H1 (cell line): ENCODE results near the gene WDFY4. TPM values are rescaled to one million over a fixed set of nuclear protein-coding genes. Genes with fewer than 3 reads are reported as not detected.

Source experiments
- CTCF ChIA-PET: fragments of 300-600 bp; sonication (Branson Sonifier 250); formaldehyde crosslinking; loops from one replicate; lab custom pipeline; 2021; ENCODE audit not compliant: partially characterized antibody; lab: Charles Lee
- POLR2A ChIA-PET: fragments of 300-600 bp; sonication (Branson Sonifier 250); formaldehyde crosslinking; loops from one replicate; lab custom pipeline; 2021; ENCODE audit warnings: inconsistent platforms; ENCODE audit not compliant: partially characterized antibody; lab: Charles Lee
- DNase-seq, 2 experiments: peaks; one replicate each; pipeline versions ENCODE4 v3.0.0 to v3.0.0-alpha.2; 2010 to 2022; ENCODE audit warnings: low spot score in 2 of 2, low read depth in 1 of 2, mixed read lengths in 1 of 2
- FAIRE-seq: peaks from 2 replicates; lab custom pipeline; 2011; peaks lifted over from hg19 to GRCh38; lab: Jason Lieb, UNC
- H2AFZ ChIP-seq: 2 replicates; pipeline ENCODE4 v1.8.1; 2012; ENCODE audit warnings: low read length, inconsistent platforms
- H2AK5ac ChIP-seq: 2 replicates; pipeline ENCODE4 v1.6.1; 2013; ENCODE audit warnings: low read depth, low read length
- H2BK120ac ChIP-seq: replicated peaks from 2 replicates; pipeline ENCODE3; 2013; ENCODE audit warnings: low read depth, low read length, inconsistent platforms
- H2BK12ac ChIP-seq: 2 replicates; pipeline ENCODE4 v1.6.1; 2013; ENCODE audit warnings: low read depth, low read length
- H2BK15ac ChIP-seq: 2 replicates; pipeline ENCODE4 v1.6.1; 2013; ENCODE audit warnings: low read length
- H2BK20ac ChIP-seq: 2 replicates; pipeline ENCODE4 v1.6.1; 2013; ENCODE audit warnings: low read length
- H2BK5ac ChIP-seq: 2 replicates; pipeline ENCODE4 v1.6.1; 2013; ENCODE audit warnings: low read depth, low read length
- H3K14ac ChIP-seq: 2 replicates; pipeline ENCODE4 v1.6.1; 2013; ENCODE audit warnings: inconsistent platforms; ENCODE audit not compliant: insufficient read length
- H3K18ac ChIP-seq: 2 replicates; pipeline ENCODE4 v1.6.1; 2013; ENCODE audit warnings: low read length; ENCODE audit errors: extremely low read depth
- H3K23ac ChIP-seq: 2 replicates; pipeline ENCODE4 v1.6.1; 2013; ENCODE audit warnings: inconsistent platforms; ENCODE audit not compliant: insufficient read length
- H3K23me2 ChIP-seq: 2 replicates; pipeline ENCODE4 v1.6.1; 2013; ENCODE audit warnings: low read depth, low read length
- H3K27ac ChIP-seq: 2 replicates; pipeline ENCODE4 v1.6.1; 2011; ENCODE audit warnings: low read depth, low read length, inconsistent platforms
- H3K27me3 ChIP-seq, 4 experiments: replicated peaks in 1 of 4; 1 replicate in 1 of 4; 2 replicates in 3 of 4; pipeline versions ENCODE4 v1.6.1 to v1.8.1; 2011 to 2013; ENCODE audit warnings: low read length in 3 of 4, mild to moderate bottlenecking in 3 of 4, inconsistent platforms in 2 of 4, mixed read lengths in 2 of 4, moderate library complexity in 1 of 4; ENCODE audit not compliant: control insufficient read depth in 3 of 4, insufficient read depth in 3 of 4; ENCODE audit errors: extremely low read depth in 1 of 4
- H3K36me3 ChIP-seq, 4 experiments: 2 replicates each; pipeline versions ENCODE4 v1.6.1 to v1.8.1; 2011 to 2013; ENCODE audit warnings: mild to moderate bottlenecking in 4 of 4, low read length in 3 of 4, moderate library complexity in 2 of 4, control low read depth in 1 of 4, inconsistent platforms in 1 of 4; ENCODE audit not compliant: insufficient read depth in 4 of 4, control insufficient read depth in 2 of 4
- H3K4ac ChIP-seq: replicated peaks from 2 replicates; pipeline ENCODE3; 2013; ENCODE audit warnings: low read length, low read depth, mixed read lengths, inconsistent platforms; ENCODE audit not compliant: insufficient read length
- H3K4me1 ChIP-seq, 4 experiments: replicated peaks in 1 of 4; 1 replicate in 1 of 4; 2 replicates in 3 of 4; pipeline versions ENCODE4 v1.6.1 to v1.8.1; 2011 to 2013; ENCODE audit warnings: low read length in 3 of 4, inconsistent platforms in 2 of 4, mixed read lengths in 1 of 4; ENCODE audit not compliant: insufficient read depth in 4 of 4, control insufficient read depth in 3 of 4
- H3K4me2 ChIP-seq, 2 experiments: 2 replicates each; pipeline versions ENCODE4 v1.6.1 to v1.8.1; 2011 to 2013; ENCODE audit warnings: low read depth in 2 of 2, low read length in 2 of 2, control low read depth in 1 of 2, inconsistent platforms in 1 of 2, mild to moderate bottlenecking in 1 of 2; ENCODE audit not compliant: insufficient read depth in 1 of 2
- H3K4me3 ChIP-seq, 4 experiments: fragments of 200-600, 300-600 bp in 1 of 4; sonication (generic), shearing (Covaris generic), sonication (Bioruptor Twin) in 1 of 4; 2 replicates each; pipeline versions ENCODE4 v1.5.1 to v1.8.1; 2011 to 2016; ENCODE audit warnings: low read length in 4 of 4, low read depth in 3 of 4, control low read depth in 2 of 4, inconsistent platforms in 2 of 4, mild to moderate bottlenecking in 2 of 4, mixed read lengths in 1 of 4, moderate library complexity in 1 of 4; ENCODE audit not compliant: insufficient read depth in 2 of 4; ENCODE audit errors: extremely low read depth in 1 of 4
- H3K56ac ChIP-seq: replicated peaks from 2 replicates; pipeline ENCODE3; 2013; ENCODE audit warnings: low read depth, mild to moderate bottlenecking, mixed read lengths, low read length, inconsistent platforms; ENCODE audit not compliant: insufficient read length
- H3K79me1 ChIP-seq: 2 replicates; pipeline ENCODE4 v1.6.1; 2013; ENCODE audit warnings: low read depth, low read length, control low read depth
- H3K79me2 ChIP-seq, 2 experiments: 2 replicates each; pipeline versions ENCODE4 v1.6.1 to v1.8.1; 2012 to 2013; ENCODE audit warnings: low read length in 2 of 2, mild to moderate bottlenecking in 2 of 2, inconsistent platforms in 1 of 2; ENCODE audit not compliant: insufficient read depth in 2 of 2, control insufficient read depth in 1 of 2
- H3K9ac ChIP-seq, 4 experiments: replicated peaks in 1 of 4; 1 replicate in 1 of 4; 2 replicates in 3 of 4; pipeline versions ENCODE4 v1.6.1 to v1.8.1; 2011 to 2013; ENCODE audit warnings: low read depth in 3 of 4, low read length in 3 of 4, control low read depth in 2 of 4, mild to moderate bottlenecking in 2 of 4, moderate library complexity in 2 of 4, inconsistent platforms in 1 of 4; ENCODE audit errors: extremely low read depth in 1 of 4
- H3K9me3 ChIP-seq, 2 experiments: 2 replicates each; pipeline versions ENCODE4 v1.6.1 to v1.8.1; 2012 to 2013; ENCODE audit warnings: mild to moderate bottlenecking in 2 of 2, moderate library complexity in 2 of 2, control low read depth in 1 of 2, inconsistent platforms in 1 of 2, low read depth in 1 of 2, low read length in 1 of 2, mixed read lengths in 1 of 2; ENCODE audit not compliant: insufficient read depth in 2 of 2
- H4K20me1 ChIP-seq, 2 experiments: replicated peaks in 1 of 2; 2 replicates each; pipeline versions ENCODE3 to v1.8.1; 2011 to 2013; ENCODE audit warnings: inconsistent platforms in 2 of 2, low read length in 2 of 2, mild to moderate bottlenecking in 1 of 2; ENCODE audit not compliant: insufficient read depth in 2 of 2, control insufficient read depth in 1 of 2
- H4K5ac ChIP-seq: 2 replicates; pipeline ENCODE4 v1.6.1; 2013; ENCODE audit warnings: low read length, low read depth, mixed read lengths, inconsistent platforms; ENCODE audit not compliant: insufficient read length
- H4K8ac ChIP-seq: 2 replicates; pipeline ENCODE4 v1.8.0; 2013; ENCODE audit warnings: mild to moderate bottlenecking, moderate library complexity, low read length, inconsistent platforms; ENCODE audit not compliant: insufficient read depth; ENCODE audit errors: extremely low read depth
- H4K91ac ChIP-seq: replicated peaks from 2 replicates; pipeline ENCODE3; 2013; ENCODE audit warnings: low read length, mixed read lengths, inconsistent platforms; ENCODE audit not compliant: insufficient read length
- BRCA1 ChIP-seq: IDR thresholded peaks from 2 replicates; pipeline ENCODE4 v1.6.1; 2012; ENCODE audit warnings: low read depth, low read length, improper control_type of control experiment
- CBX5 ChIP-seq: fragments of 300-800, 300-1000 bp; sonication (generic); IDR thresholded peaks from 2 replicates; pipeline ENCODE4 v1.7.1; 2016; ENCODE audit warnings: antibody characterized with exemption, low read length, low read depth
- CTBP2 ChIP-seq: IDR thresholded peaks from 2 replicates; pipeline ENCODE4 v1.7.0; 2011; ENCODE audit warnings: borderline replicate concordance, mild to moderate bottlenecking, moderate library complexity, mixed read lengths, low read length; ENCODE audit not compliant: insufficient read depth, insufficient read length
- CTCF ChIP-seq, 3 experiments: IDR thresholded peaks; 1 replicate in 2 of 3; 2 replicates in 1 of 3; pipeline versions ENCODE4 v1.5.1 to v1.6.1; 2011; ENCODE audit warnings: low read length in 3 of 3, mild to moderate bottlenecking in 3 of 3, inconsistent platforms in 2 of 3, low read depth in 1 of 3, moderate library complexity in 1 of 3; ENCODE audit not compliant: insufficient read depth in 1 of 3; ENCODE audit errors: control extremely low read depth in 1 of 3
- GTF2F1 ChIP-seq: IDR thresholded peaks from 2 replicates; pipeline ENCODE4 v1.6.1; 2012; ENCODE audit warnings: low read depth, low read length, improper control_type of control experiment, borderline replicate concordance
- JUND ChIP-seq: IDR thresholded peaks from 2 replicates; pipeline ENCODE4 v1.6.1; 2011; ENCODE audit warnings: mild to moderate bottlenecking, improper control_type of control experiment, low read length
- NANOG ChIP-seq: IDR thresholded peaks from 2 replicates; pipeline ENCODE4 v1.6.1; 2011; ENCODE audit warnings: low read length, low read depth, mild to moderate bottlenecking, inconsistent platforms; ENCODE audit not compliant: insufficient read depth, poor library complexity, severe bottlenecking
- POLR2A ChIP-seq, 2 experiments: IDR thresholded peaks; 1 replicate in 1 of 2; 2 replicates in 1 of 2; pipeline ENCODE4 v1.6.1; 2011; ENCODE audit warnings: low read depth in 2 of 2, low read length in 2 of 2, mild to moderate bottlenecking in 2 of 2; ENCODE audit errors: control extremely low read depth in 1 of 2
- RAD21 ChIP-seq, 2 experiments: IDR thresholded peaks in 1 of 2; conservative IDR thresholded peaks in 1 of 2; 2 replicates each; pipeline ENCODE4 v1.6.1; 2011; ENCODE audit warnings: low read depth in 2 of 2, low read length in 2 of 2, improper control_type of control experiment in 1 of 2, inconsistent platforms in 1 of 2, mild to moderate bottlenecking in 1 of 2, moderate library complexity in 1 of 2
- RBBP5 ChIP-seq: IDR thresholded peaks from 2 replicates; pipeline ENCODE4 v1.7.1; 2012; ENCODE audit warnings: low read depth, mild to moderate bottlenecking, inconsistent platforms, low read length, moderate library complexity, borderline replicate concordance
- SP4 ChIP-seq: IDR thresholded peaks from 2 replicates; pipeline ENCODE4 v1.6.1; 2012; ENCODE audit warnings: low read length, inconsistent platforms
- WGBS, 2 experiments: shearing (Covaris generic) in 1 of 2; methylation state at CpG; one replicate each; pipeline versions ENCODE4 v1.1.6 to v1.1.7; 2013 to 2015; ENCODE audit warnings: low lambda C conversion rate in 2 of 2, mixed read lengths in 2 of 2, inconsistent platforms in 1 of 2, low coverage in 1 of 2, missing lambda C conversion rate in 1 of 2; ENCODE audit not compliant: insufficient replicate concordance in 2 of 2, insufficient coverage in 1 of 2, insufficient read length in 1 of 2; ENCODE audit errors: extremely low coverage in 1 of 2, missing lambda C conversion rate in 1 of 2; 5-methylcytosine and 5-hydroxymethylcytosine counted together
- polyA plus RNA-seq, 7 experiments: library from polyadenylated mRNA; depleted of rRNA in 3 of 7; stranded (reverse) in 5 of 7; unstranded in 2 of 7; fragments of >200 nt in 5 of 7; fragments of 200-250 nt in 2 of 7; gene quantifications; 1 replicate in 5 of 7; 2 replicates in 1 of 7; 4 replicates in 1 of 7; pipeline versions ENCODE4 v1.2.1 to v1.2.3, GENCODE V29; 2011 to 2013; ENCODE audit warnings: missing spikeins in 2 of 7, mixed read lengths in 2 of 7
- total RNA-seq: library from RNA; stranded (reverse); fragmentation: NEBNext Ultra II Directional; extraction: Animal tissue kit (Norgen Biotek cat#: 25700); gene quantifications from 2 replicates; pipeline ENCODE4 v1.2.1, GENCODE V29; 2021

Gene WDFY4
- total and polyA plus RNA-seq, 2 of the 8 experiments (the other 6 are each of a cell fraction or from before 2014, with no cell fraction given), result not detected

- no peak overlapping the region for H3K4ac ChIP-seq
- no peaks in the 10 kb centered on the region for H4K20me1 ChIP-seq
- ChIA-PET CTCF (interaction anchor here (0.6 to 1.0 kb wide), 2 partner anchors 7 to 79 kb away, joined by 3 to 7 read pairs; no protein-coding TSS in a partner anchor), POLR2A (interaction anchor here (0.7 kb wide), 1 partner anchor 48 kb away, joined by 3 read pairs; no protein-coding TSS in a partner anchor)
- no peak overlapping the region for H2AFZ ChIP-seq
- no peak overlapping the region for H2BK12ac ChIP-seq
- no peak overlapping the region for H3K4me3 ChIP-seq
- H3K18ac ChIP-seq, result no peak overlapping the region
- WGBS, 2 experiments, result 84% methylated on average over 2 of the region's 2 CpGs; no CpG with 5 or more reads in 1 of the 2 experiments
- H2BK5ac ChIP-seq, result no peak overlapping the region
- no peak overlapping the region for H3K14ac ChIP-seq
- no peaks in the 10 kb centered on the region for H3K79me1 ChIP-seq
- H2BK15ac ChIP-seq, result no peak overlapping the region
- no peaks in the 10 kb centered on the region for H3K27me3 ChIP-seq
- no peak overlapping the region for H3K9ac ChIP-seq
- H3K23ac ChIP-seq, result no peak overlapping the region
- H2BK20ac ChIP-seq, result no peak overlapping the region
- H3K4me2 ChIP-seq, result no peak overlapping the region
- no peaks in the 10 kb centered on the region for H3K9me3 ChIP-seq
- no peak overlapping the region for H4K5ac ChIP-seq
- DNase-seq, result no peak
- H2BK120ac ChIP-seq, result no peak overlapping the region
- no peak for FAIRE-seq
- H3K23me2 ChIP-seq, result no peaks in the 10 kb centered on the region
- no peak overlapping the region for H2AK5ac ChIP-seq
- no peak overlapping the region for H4K91ac ChIP-seq
- H3K56ac ChIP-seq, result no peak overlapping the region
- no peaks in the 10 kb centered on the region for H3K36me3 ChIP-seq
- H3K79me2 ChIP-seq, result no peaks in the 10 kb centered on the region
- no peak overlapping the region for H3K27ac ChIP-seq
- H4K8ac ChIP-seq, result no peak overlapping the region
- H3K4me1 ChIP-seq, result peaks cover 0 to 7% (median 3%) of the 10 kb centered on the region in 4 experiments; a peak in 4 of 7 replicates
- TF ChIP-seq NANOG, result no peak
- no peak for TF ChIP-seq POLR2A (IDR thresholded peaks at IDR 0.05; ENCODE audit: control extremely low read depth in 1 of 2, low read depth in 2 of 2, low read length in 2 of 2)
- no peak for TF ChIP-seq JUND
- TF ChIP-seq RBBP5, result no peak
- TF ChIP-seq RAD21 (IDR thresholded peaks at IDR 0.05 in 1 of 2, conservative IDR thresholded peaks at IDR 0.05 in 1 of 2; ENCODE audit: low read depth in 2 of 2, low read length in 2 of 2), result no peak
- no peak for TF ChIP-seq CTBP2
- TF ChIP-seq GTF2F1, result no peak
- TF ChIP-seq CBX5, result no peak
- TF ChIP-seq BRCA1, result no peak
- no peak for TF ChIP-seq SP4
- no peak for TF ChIP-seq CTCF (IDR thresholded peaks at IDR 0.05; ENCODE audit: control extremely low read depth in 1 of 3, insufficient read depth in 1 of 3, low read depth in 1 of 3, low read length in 3 of 3)
These were observed 53.2 kb downstream of the WDFY4 start for GRCh38 chr10:48737886-48738285.
